IMR-90 (cell line): Measurements from ENCODE around the gene TMEM181. TPM values are rescaled to one million over a fixed set of nuclear protein-coding genes. Genes with fewer than 3 reads are reported as not detected.

ENCODE experiments used
- ATAC-seq: fragments of 200-7000 bp; cut with Tn5 transposase; 2 replicates; pipeline ENCODE4 v1.9.1; 2020; ENCODE audit warnings: low read depth, mild to moderate bottlenecking, moderate library complexity
- BruUV-seq: library from RNA; stranded (reverse); fragments of 400-500 nt; replicated peaks from 2 replicates; lab custom pipeline; 2021; lab: Mats Ljungman, UMichigan
- CTCF ChIA-PET: fragments of 300-600 bp; formaldehyde crosslinking; extraction: SDS; loops from one replicate; lab custom pipeline; 2021; ENCODE audit warnings: antibody characterized with exemption; lab: Yijun Ruan, JAX
- POLR2A ChIA-PET: fragments of 300-600 bp; sonication (Branson Sonifier 250); formaldehyde crosslinking; loops from one replicate; lab custom pipeline; 2022; ENCODE audit warnings: antibody characterized with exemption; ENCODE audit not compliant: unreplicated experiment; lab: Charles Lee
- DNase-seq: peaks from one replicate; pipeline ENCODE4 v3.0.0; 2013
- H2AFZ ChIP-seq: replicated peaks from 2 replicates; pipeline ENCODE3; 2013; ENCODE audit warnings: low read length, mild to moderate bottlenecking; ENCODE audit not compliant: poor library complexity
- H2AK5ac ChIP-seq: 2 replicates; pipeline ENCODE4 v1.6.1; 2013; ENCODE audit warnings: low read depth, low read length, inconsistent platforms
- H2AK9ac ChIP-seq: replicated peaks from 2 replicates; pipeline ENCODE3; 2013; ENCODE audit warnings: mild to moderate bottlenecking, low read depth, low read length, moderate library complexity; ENCODE audit not compliant: poor library complexity
- H2BK120ac ChIP-seq: 2 replicates; pipeline ENCODE4 v1.6.1; 2013; ENCODE audit warnings: low read depth, low read length, inconsistent platforms
- H2BK15ac ChIP-seq: 3 replicates; pipeline ENCODE4 v1.6.1; 2013; ENCODE audit warnings: low read depth, low read length, inconsistent platforms
- H2BK20ac ChIP-seq: 2 replicates; pipeline ENCODE4 v1.6.1; 2013; ENCODE audit warnings: low read depth, mild to moderate bottlenecking, inconsistent platforms, low read length, moderate library complexity
- H2BK5ac ChIP-seq: 2 replicates; pipeline ENCODE4 v1.6.1; 2013; ENCODE audit warnings: mild to moderate bottlenecking, low read depth, low read length, inconsistent platforms; ENCODE audit not compliant: poor library complexity, severe bottlenecking
- H3K14ac ChIP-seq: replicated peaks from 2 replicates; pipeline ENCODE4 v1.6.1; 2013; ENCODE audit warnings: low read depth, low read length, inconsistent platforms
- H3K18ac ChIP-seq: 2 replicates; pipeline ENCODE4 v1.6.1; 2013; ENCODE audit warnings: low read depth, low read length, control low read depth
- H3K23ac ChIP-seq: 2 replicates; pipeline ENCODE4 v1.6.1; 2013; ENCODE audit warnings: low read depth, low read length, inconsistent platforms
- H3K27ac ChIP-seq: 2 replicates; pipeline ENCODE4 v1.5.1; 2013; ENCODE audit warnings: mild to moderate bottlenecking, control low read depth, low read length; ENCODE audit not compliant: insufficient read depth
- H3K27me3 ChIP-seq: 2 replicates; pipeline ENCODE4 v1.6.1; 2013; ENCODE audit warnings: low read length; ENCODE audit not compliant: control insufficient read depth, insufficient read depth
- H3K36me3 ChIP-seq: 2 replicates; pipeline ENCODE4 v1.6.1; 2013; ENCODE audit warnings: low read length, mixed read lengths; ENCODE audit not compliant: control insufficient read depth, insufficient read depth
- H3K4ac ChIP-seq: 2 replicates; pipeline ENCODE4 v1.6.1; 2013; ENCODE audit warnings: low read depth, low read length, inconsistent platforms
- H3K4me1 ChIP-seq: 2 replicates; pipeline ENCODE4 v1.6.1; 2013; ENCODE audit warnings: low read length, mixed read lengths; ENCODE audit not compliant: control insufficient read depth, insufficient read depth
- H3K4me2 ChIP-seq: 2 replicates; pipeline ENCODE4 v1.6.1; 2013; ENCODE audit warnings: low read depth, mild to moderate bottlenecking, control low read depth, low read length, moderate library complexity
- H3K4me3 ChIP-seq: 2 replicates; pipeline ENCODE4 v1.5.1; 2013; ENCODE audit warnings: low read depth, mild to moderate bottlenecking, control low read depth, low read length, moderate library complexity; ENCODE audit not compliant: insufficient read depth
- H3K56ac ChIP-seq: 2 replicates; pipeline ENCODE4 v1.6.1; 2013; ENCODE audit warnings: low read length, inconsistent platforms; ENCODE audit not compliant: insufficient read depth; ENCODE audit errors: extremely low read depth
- H3K79me1 ChIP-seq, 2 experiments: 2 replicates each; pipeline ENCODE4 v1.6.1; 2013; ENCODE audit warnings: low read length in 2 of 2, inconsistent platforms in 1 of 2, low read depth in 1 of 2
- H3K9ac ChIP-seq: 2 replicates; pipeline ENCODE4 v1.6.1; 2013; ENCODE audit warnings: low read depth, low read length, control low read depth
- H3K9me1 ChIP-seq: 2 replicates; pipeline ENCODE4 v1.6.1; 2013; ENCODE audit warnings: low read length, inconsistent platforms; ENCODE audit not compliant: insufficient read depth
- H3K9me3 ChIP-seq: 2 replicates; pipeline ENCODE4 v1.6.1; 2013; ENCODE audit warnings: low read length; ENCODE audit not compliant: control insufficient read depth, insufficient read depth
- H4K20me1 ChIP-seq: 2 replicates; pipeline ENCODE4 v1.6.1; 2013; ENCODE audit warnings: low read length, inconsistent platforms; ENCODE audit not compliant: insufficient read depth
- H4K5ac ChIP-seq: 2 replicates; pipeline ENCODE4 v1.6.1; 2013; ENCODE audit warnings: mild to moderate bottlenecking, low read depth, low read length, control low read depth
- H4K8ac ChIP-seq, 2 experiments: 2 replicates each; pipeline ENCODE4 v1.6.1; 2013; ENCODE audit warnings: low read depth in 2 of 2, low read length in 2 of 2, control low read depth in 1 of 2, inconsistent platforms in 1 of 2
- H4K91ac ChIP-seq: 2 replicates; pipeline ENCODE4 v1.6.1; 2013; ENCODE audit warnings: low read depth, low read length, inconsistent platforms; ENCODE audit not compliant: insufficient read depth
- CEBPB ChIP-seq: IDR thresholded peaks from 2 replicates; pipeline ENCODE4 v1.6.1; 2012; ENCODE audit warnings: low read depth, low read length, improper control_type of control experiment
- CHD1 ChIP-seq: IDR thresholded peaks from 2 replicates; pipeline ENCODE4 v1.6.1; 2012; ENCODE audit warnings: low read depth, low read length, improper control_type of control experiment
- CTCF ChIP-seq: conservative IDR thresholded peaks from 2 replicates; pipeline ENCODE4 v1.5.1; 2012; ENCODE audit warnings: mild to moderate bottlenecking, low read depth, low read length, improper control_type of control experiment
- ELK1 ChIP-seq: fragments of 150-350 bp; IDR thresholded peaks from 2 replicates; pipeline ENCODE4 v1.6.1; 2016; ENCODE audit warnings: low read depth, mild to moderate bottlenecking, low read length, moderate library complexity, borderline replicate concordance
- FOS ChIP-seq: fragments of 150-350 bp; IDR thresholded peaks from 2 replicates; pipeline ENCODE4 v1.6.1; 2016; ENCODE audit warnings: low read depth, low read length
- MAFK ChIP-seq: IDR thresholded peaks from 2 replicates; pipeline ENCODE4 v1.6.1; 2012; ENCODE audit warnings: low read depth, low read length, improper control_type of control experiment
- MAZ ChIP-seq: IDR thresholded peaks from 2 replicates; pipeline ENCODE4 v1.6.1; 2012; ENCODE audit warnings: low read depth, mild to moderate bottlenecking, low read length, improper control_type of control experiment, moderate library complexity, borderline replicate concordance
- MXI1 ChIP-seq: IDR thresholded peaks from 2 replicates; pipeline ENCODE4 v1.6.1; 2012; ENCODE audit warnings: low read depth, mild to moderate bottlenecking, low read length, moderate library complexity, borderline replicate concordance
- NFE2L2 ChIP-seq: fragments of 150-350 bp; IDR thresholded peaks from 2 replicates; pipeline ENCODE4 v1.6.1; 2016; ENCODE audit warnings: low read depth, mild to moderate bottlenecking, low read length
- POLR2A ChIP-seq: IDR thresholded peaks from 2 replicates; pipeline ENCODE4 v1.6.1; 2012; ENCODE audit warnings: mild to moderate bottlenecking, low read depth, low read length
- RCOR1 ChIP-seq: IDR thresholded peaks from 2 replicates; pipeline ENCODE4 v1.6.1; 2012; ENCODE audit warnings: mild to moderate bottlenecking, low read length, improper control_type of control experiment; ENCODE audit not compliant: insufficient replicate concordance
- RFX5 ChIP-seq: IDR thresholded peaks from 2 replicates; pipeline ENCODE4 v1.8.0; 2012; ENCODE audit warnings: low read depth, mild to moderate bottlenecking, low read length, moderate library complexity
- SMC3 ChIP-seq: fragments of 150-350 bp; IDR thresholded peaks from 2 replicates; pipeline ENCODE4 v1.6.1; 2016; ENCODE audit warnings: low read depth, mild to moderate bottlenecking, antibody characterized with exemption, low read length, moderate library complexity
- USF2 ChIP-seq: fragments of 150-350 bp; IDR thresholded peaks from 2 replicates; pipeline ENCODE4 v1.6.1; 2017; ENCODE audit warnings: mild to moderate bottlenecking, antibody characterized with exemption, low read length, low read depth
- WGBS, 2 experiments: methylation state at CpG; one replicate each; pipeline versions ENCODE4 v1.1.5 to v1.1.7; 2013; ENCODE audit warnings: missing lambda C conversion rate in 2 of 2; ENCODE audit not compliant: insufficient read length in 1 of 2; ENCODE audit errors: extremely low coverage in 2 of 2; 5-methylcytosine and 5-hydroxymethylcytosine counted together
- dilution Hi-C: fragments of 300-500 bp; cut with HindIII; formaldehyde crosslinking; loops from one replicate; pipeline ENCODE4 v1.14.3; 2018; ENCODE audit warnings: low sequenced_read_pairs; ENCODE audit not compliant: unreplicated experiment
- in situ Hi-C: fragments of 300-500 bp; cut with MboI; formaldehyde crosslinking; loops from 3 replicates; pipeline ENCODE4 v1.14.3; 2019; ENCODE audit warnings: low sequenced_read_pairs, inconsistent platforms, mixed read lengths
- intact Hi-C: fragments of 100-400 bp; cut with micrococcal nuclease; formaldehyde crosslinking; loops from 2 replicates; pipeline ENCODE4 v1.10.0; 2022
- polyA plus RNA-seq, 3 experiments: library from polyadenylated mRNA; depleted of rRNA; stranded (reverse); fragments of >200 nt; gene quantifications; 2 replicates each; pipeline ENCODE4 v1.2.3, GENCODE V29; 2012; ENCODE audit warnings: low replicate concordance in 1 of 3
- total RNA-seq: library from RNA; depleted of rRNA; stranded (reverse); fragments of >200 nt; gene quantifications from 2 replicates; pipeline ENCODE4 v1.2.3, GENCODE V29; 2012

The TMEM181 gene
- total and polyA plus RNA-seq, 2 of the 4 experiments (the other 2 are of a cell fraction), result 22.8 to 27.8 TPM

- H3K9ac ChIP-seq, result no peak overlapping the region
- H3K4ac ChIP-seq, result peak overlapping the region; percentile 90
- peak overlapping the region; percentile 88 for H3K18ac ChIP-seq
- H4K8ac ChIP-seq, result peak overlapping the region; percentile 84 to 89
- intact Hi-C loops, result no loop called here
- H3K9me3 ChIP-seq, result no peaks in the 10 kb centered on the region
- H2AFZ ChIP-seq, result peak overlapping the region; percentile 82
- H2BK5ac ChIP-seq, result peak overlapping the region; percentile 90
- 48% methylated on average over 6 of the region's 15 CpGs; no CpG with 5 or more reads in 1 of the 2 experiments for WGBS, 2 experiments
- peak overlapping the region; percentile 48; the same call in 1 of the 2 replicates for H3K4me2 ChIP-seq
- dilution Hi-C loops, result no loop called here
- H3K23ac ChIP-seq, result peak overlapping the region; percentile 88
- H3K27ac ChIP-seq, result peak overlapping the region; percentile 93
- H3K9me1 ChIP-seq, result peaks cover 17% of the 10 kb centered on the region
- peaks cover 0 to 25% of the 10 kb centered on the region in 2 experiments; a peak in 1 of 4 replicates for H3K79me1 ChIP-seq
- peak overlapping the region; percentile 94 for H2BK120ac ChIP-seq
- peak overlapping the region; percentile 83 for H4K5ac ChIP-seq
- ChIA-PET CTCF (interaction anchor here (1.0 kb wide), 1 partner anchor 9 kb away, joined by 6 read pairs; the partner anchor contains the start of gene DYNLT1), POLR2A (no interaction called here)
- peak overlapping the region; percentile 83 for H2AK9ac ChIP-seq
- no peaks in the 10 kb centered on the region for H3K36me3 ChIP-seq
- H3K56ac ChIP-seq, result peak overlapping the region; percentile 77
- H2BK20ac ChIP-seq, result peak overlapping the region; percentile 95
- no peaks in the 10 kb centered on the region for H4K20me1 ChIP-seq
- peak; percentile 72 for DNase-seq
- no peaks in the 10 kb centered on the region for H3K27me3 ChIP-seq
- in situ Hi-C loops, result no loop called here
- peak overlapping the region; percentile 97 for H2AK5ac ChIP-seq
- H3K4me1 ChIP-seq, result peaks cover 36% of the 10 kb centered on the region
- H3K4me3 ChIP-seq, result no peak overlapping the region
- peak overlapping the region; percentile 91 for H2BK15ac ChIP-seq
- peak overlapping the region; percentile 98 for H4K91ac ChIP-seq
- peak overlapping the region; percentile 80 for H3K14ac ChIP-seq
- no TSS peak for BruUV-seq
- no peak for ATAC-seq
- TF ChIP-seq CTCF, result no peak
- no peak for TF ChIP-seq RCOR1
- no peak for TF ChIP-seq NFE2L2
- no peak for TF ChIP-seq MAZ
- no peak for TF ChIP-seq FOS
- no peak for TF ChIP-seq RFX5
- no peak for TF ChIP-seq ELK1
- TF ChIP-seq POLR2A, result no peak; the same call in 1 of the 2 replicates
- no peak for TF ChIP-seq MXI1
- no peak for TF ChIP-seq CHD1
- no peak for TF ChIP-seq MAFK
- no peak for TF ChIP-seq CEBPB
- TF ChIP-seq USF2, result no peak
- no peak for TF ChIP-seq SMC3
Measured at GRCh38 chr6:158653577-158654354, 93.9 kb downstream of the TMEM181 start.
